ENCODE data around the gene RALGPS1. TPM values are rescaled to one million over a fixed set of nuclear protein-coding genes. Genes with fewer than 3 reads are reported as not detected.

RALGPS1 gene
- total and polyA plus RNA-seq, 2 of the 8 experiments (the other 6 are each of a cell fraction or from before 2014, with no cell fraction given): 20.0 to 23.5 TPM

DNA sequence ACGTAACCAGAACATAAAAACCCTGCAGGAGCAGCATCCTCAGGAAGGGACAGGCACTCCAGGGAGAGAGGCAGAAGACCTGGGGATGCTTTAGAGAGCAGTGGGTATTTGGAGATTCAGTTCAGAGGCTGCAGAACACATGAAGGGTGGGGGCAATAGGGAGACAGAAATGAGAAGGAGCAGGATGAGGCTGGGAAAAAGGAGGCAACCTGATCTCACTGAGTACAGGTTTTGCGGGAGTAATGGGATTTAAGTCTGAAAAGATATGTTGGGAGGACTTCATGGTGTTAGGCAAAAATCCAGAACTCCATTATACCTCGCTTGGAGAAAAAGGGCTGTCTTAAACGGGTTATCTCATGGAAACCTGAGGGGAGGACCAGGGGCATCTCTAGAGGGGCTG is 308.7 kb downstream of the RALGPS1 start:
- Histone ChIP-seq H3K56ac (replicated peaks; ENCODE audit: insufficient read length, low read depth, low read length) (no peak overlapping the region), H3K79me1 (ENCODE audit: low read depth, low read length) (no peaks in the 10 kb centered on the region), H2BK12ac (ENCODE audit: low read depth, low read length) (no peak overlapping the region), H3K4ac (replicated peaks; ENCODE audit: insufficient read length, low read depth, low read length) (no peak overlapping the region), H3K27ac (ENCODE audit: low read depth, low read length) (no peak overlapping the region), H2BK120ac (replicated peaks; ENCODE audit: low read depth, low read length) (no peak overlapping the region), H4K91ac (replicated peaks; ENCODE audit: insufficient read length, low read length) (no peak overlapping the region), H3K23ac (ENCODE audit: insufficient read length) (no peak overlapping the region), H2BK5ac (ENCODE audit: low read depth, low read length) (no peak overlapping the region), H3K9ac (replicated peaks in 1 of 4; ENCODE audit: extremely low read depth in 1 of 4, low read depth in 3 of 4, low read length in 3 of 4) (no peak overlapping the region), H3K4me2 (ENCODE audit: insufficient read depth in 1 of 2, low read depth in 2 of 2, low read length in 2 of 2) (peak overlapping the region; percentile 92 to 98; a peak in 3 of 4 replicates), H2AFZ (ENCODE audit: low read length) (no peak overlapping the region), H3K23me2 (ENCODE audit: low read depth, low read length) (peaks cover 13% of the 10 kb centered on the region), H3K18ac (ENCODE audit: extremely low read depth, low read length) (0 out of 2 replicates have a peak overlapping the region, but pooled peaks have one; percentile 27), H2BK15ac (ENCODE audit: low read length) (0 out of 2 replicates have a peak overlapping the region, but pooled peaks have one; percentile 22), H3K14ac (ENCODE audit: insufficient read length) (no peak overlapping the region), H4K20me1 (replicated peaks in 1 of 2; ENCODE audit: control insufficient read depth in 1 of 2, insufficient read depth in 2 of 2, low read length in 2 of 2) (peaks cover 2 to 7% of the 10 kb centered on the region in 2 experiments), H2BK20ac (ENCODE audit: low read length) (no peak overlapping the region), H3K27me3 (replicated peaks in 1 of 4; ENCODE audit: control insufficient read depth in 3 of 4, extremely low read depth in 1 of 4, insufficient read depth in 3 of 4, low read length in 3 of 4) (peaks cover 2 to 15% (median 13%) of the 10 kb centered on the region in 4 experiments; a peak in 6 of 7 replicates), H3K4me3 (ENCODE audit: extremely low read depth in 1 of 4, insufficient read depth in 2 of 4, low read depth in 3 of 4, low read length in 4 of 4) (peak overlapping the region in 3 of 4 experiments; percentile 38 to 80 (median 56); a peak in 3 of 8 replicates), H4K5ac (ENCODE audit: insufficient read length, low read depth, low read length) (no peak overlapping the region), H4K8ac (ENCODE audit: extremely low read depth, insufficient read depth, low read length) (no peak overlapping the region), H2AK5ac (ENCODE audit: low read depth, low read length) (no peak overlapping the region), H3K9me3 (ENCODE audit: insufficient read depth in 2 of 2, low read depth in 1 of 2, low read length in 1 of 2) (no peaks in the 10 kb centered on the region), H3K4me1 (replicated peaks in 1 of 4; ENCODE audit: control insufficient read depth in 3 of 4, insufficient read depth in 4 of 4, low read length in 3 of 4) (peaks cover 0 to 13% (median 8%) of the 10 kb centered on the region in 4 experiments; a peak in 5 of 7 replicates), H3K79me2 (ENCODE audit: control insufficient read depth in 1 of 2, insufficient read depth in 2 of 2, low read length in 2 of 2) (no peaks in the 10 kb centered on the region), H3K36me3 (ENCODE audit: control insufficient read depth in 2 of 4, insufficient read depth in 4 of 4, low read length in 3 of 4) (no peaks in the 10 kb centered on the region)
- FAIRE-seq (no peak), DNase-seq (ENCODE audit: low read depth in 1 of 2, low spot score in 2 of 2) (no peak)
- POLR2A ChIA-PET (ENCODE audit: partially characterized antibody): interaction anchor here (1.1 to 2.3 kb wide), 5 partner anchors 13 to 227 kb away, joined by 3 to 12 read pairs (median 3); partner anchors contain the start of genes LRSAM1, RPL12 and SLC2A8
- WGBS, 2 experiments (ENCODE audit: extremely low coverage in 1 of 2, insufficient coverage in 1 of 2, insufficient read length in 1 of 2, insufficient replicate concordance in 2 of 2, low coverage in 1 of 2, low lambda C conversion rate in 2 of 2, missing lambda C conversion rate in 1 of 2): 79% methylated on average over 4 of the region's 4 CpGs; no CpG with 5 or more reads in 1 of the 2 experiments
- TF ChIP-seq EZH2 (IDR thresholded peaks at IDR 0.05; ENCODE audit: low read depth, low read length, severe bottlenecking) (peak; percentile 20), HDAC6 (IDR thresholded peaks at IDR 0.05; ENCODE audit: low read depth, low read length) (no peak)
- CTCF ChIA-PET (ENCODE audit: partially characterized antibody): interaction anchor here (0.9 to 3.7 kb wide), 12 partner anchors 8 to 315 kb away, joined by 3 to 16 read pairs (median 6); partner anchors contain the start of gene SLC2A8

All from H1 (cell line).